Skin of body (tissue), 2 donors: ENCODE measurements around the gene KANSL2. TPM values are rescaled to one million over a fixed set of nuclear protein-coding genes. Genes with fewer than 3 reads are reported as not detected.
"Not testable (repeated sequence)": the region's sequence is repeated elsewhere in the genome, so short reads cannot be mapped to it uniquely, and the experiment has no call there.

Experiments
- DNase-seq: peaks from one replicate; lab custom pipeline; 2025; lab: John Stamatoyannopoulos, UW
- total RNA-seq: library from RNA; depleted of rRNA; stranded (reverse); fragments of >200 nt; gene quantifications from one replicate; pipeline ENCODE4 v1.2.3, GENCODE V29; 2014

The KANSL2 gene, protein sequence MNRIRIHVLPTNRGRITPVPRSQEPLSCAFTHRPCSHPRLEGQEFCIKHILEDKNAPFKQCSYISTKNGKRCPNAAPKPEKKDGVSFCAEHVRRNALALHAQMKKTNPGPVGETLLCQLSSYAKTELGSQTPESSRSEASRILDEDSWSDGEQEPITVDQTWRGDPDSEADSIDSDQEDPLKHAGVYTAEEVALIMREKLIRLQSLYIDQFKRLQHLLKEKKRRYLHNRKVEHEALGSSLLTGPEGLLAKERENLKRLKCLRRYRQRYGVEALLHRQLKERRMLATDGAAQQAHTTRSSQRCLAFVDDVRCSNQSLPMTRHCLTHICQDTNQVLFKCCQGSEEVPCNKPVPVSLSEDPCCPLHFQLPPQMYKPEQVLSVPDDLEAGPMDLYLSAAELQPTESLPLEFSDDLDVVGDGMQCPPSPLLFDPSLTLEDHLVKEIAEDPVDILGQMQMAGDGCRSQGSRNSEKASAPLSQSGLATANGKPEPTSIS
- 43.3 TPM for total RNA-seq

DNA sequence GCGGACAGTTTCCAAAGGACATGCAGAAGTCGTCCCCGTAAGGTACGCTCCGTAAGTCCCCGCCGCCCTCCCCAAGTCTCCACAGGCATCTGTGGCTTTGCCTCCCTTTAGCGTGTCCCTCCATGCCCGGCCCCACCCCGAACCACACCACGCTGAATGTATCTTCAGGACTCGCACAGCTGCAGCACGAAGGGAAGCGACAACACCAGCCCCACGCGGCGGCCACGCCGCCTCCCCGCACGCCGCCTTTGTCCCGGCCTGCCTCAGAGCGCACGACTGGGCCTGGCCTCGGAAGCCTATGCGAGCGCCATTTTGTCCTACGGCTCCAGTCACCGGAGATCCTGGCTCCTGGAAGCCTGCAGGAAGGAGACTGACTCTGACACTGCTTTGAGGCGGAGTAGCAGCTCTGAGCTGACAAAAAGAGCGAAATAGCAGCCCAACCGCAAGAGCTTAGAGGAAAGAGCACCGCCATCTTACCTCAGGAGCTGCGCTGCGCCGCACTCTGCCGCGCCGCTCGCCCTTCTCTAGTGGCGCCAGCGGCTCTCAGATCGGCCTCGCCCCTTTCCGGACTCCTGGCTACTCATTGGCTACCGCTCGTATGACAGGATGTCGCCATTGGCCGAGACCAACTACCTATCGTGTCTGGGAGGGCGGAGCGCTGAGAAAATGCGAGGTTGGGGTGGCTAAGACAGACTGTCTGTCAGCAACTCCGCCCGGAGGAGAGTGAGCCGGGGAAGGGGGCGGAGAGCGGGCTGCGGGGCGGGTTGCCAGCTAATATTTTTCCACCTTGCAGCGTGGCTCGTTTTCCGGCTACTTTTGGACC lies at the start of gene KANSL2:
Gene KANSL2 (minus strand): TSS at position 529 of the 823 bp plus-strand sequence. CDS start 606 bp downstream, outside the sequence.
- peak; percentile 98 for DNase-seq

DNA sequence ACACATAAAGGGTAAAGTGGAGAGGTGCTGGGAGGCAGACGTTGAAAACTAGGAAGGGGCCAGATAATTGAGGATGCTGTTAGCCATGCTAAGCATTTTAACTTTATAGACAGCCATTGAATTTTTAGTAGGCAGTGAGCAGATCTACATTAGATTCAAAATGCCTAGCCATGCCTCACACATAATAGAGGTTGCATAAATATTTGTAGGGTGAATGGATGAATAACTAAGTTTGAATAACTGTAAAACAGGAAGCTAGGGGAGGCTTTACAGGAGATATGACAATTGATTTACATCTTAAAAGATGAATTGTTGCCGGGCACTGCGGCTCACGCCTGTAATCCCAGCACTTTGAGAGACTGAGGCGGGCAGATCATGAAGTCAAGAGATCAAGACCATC lies 46.8 kb upstream of the KANSL2 start:
- DNase-seq: no peak

DNA sequence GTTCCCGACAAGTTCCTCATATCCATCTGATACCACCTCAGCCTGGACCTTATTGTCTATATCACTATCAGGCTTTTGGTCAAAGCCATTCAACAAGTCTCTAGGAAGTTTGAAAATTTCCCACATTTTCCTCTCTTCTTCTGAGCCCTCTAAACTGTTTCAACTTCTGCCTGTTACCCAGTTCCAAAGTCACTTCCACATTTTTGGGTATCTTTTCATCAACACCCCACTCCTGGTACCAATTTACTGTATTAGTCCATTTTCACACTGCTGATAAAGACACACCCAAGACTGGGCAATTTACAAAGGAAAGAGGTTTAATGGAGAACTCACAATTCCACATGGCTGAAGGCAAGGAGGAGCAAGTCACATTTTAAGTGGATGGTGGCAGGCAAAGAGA lies 38.7 kb upstream of the KANSL2 start:
- DNase-seq: not testable (repeated sequence)

DNA sequence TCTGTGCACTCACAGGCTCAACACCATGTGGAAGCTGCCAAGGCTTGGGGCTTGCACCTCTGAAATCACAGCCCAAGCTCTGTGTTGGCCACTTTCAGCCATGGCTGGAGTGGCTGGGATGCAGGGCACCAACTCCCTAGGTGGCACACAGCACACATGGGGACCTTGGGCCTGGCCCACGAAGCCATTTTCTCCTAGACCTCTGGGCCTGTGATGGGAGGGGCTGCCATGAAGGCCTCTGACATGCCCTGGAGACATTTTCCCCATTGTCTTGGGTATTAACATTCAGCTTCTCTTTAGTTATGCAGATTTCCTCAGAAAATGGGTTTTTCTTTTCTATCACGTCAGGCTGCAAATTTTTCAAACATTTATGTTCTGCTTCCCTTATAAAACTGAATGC lies 38.1 kb upstream of the KANSL2 start:
- not testable (repeated sequence) for DNase-seq

DNA sequence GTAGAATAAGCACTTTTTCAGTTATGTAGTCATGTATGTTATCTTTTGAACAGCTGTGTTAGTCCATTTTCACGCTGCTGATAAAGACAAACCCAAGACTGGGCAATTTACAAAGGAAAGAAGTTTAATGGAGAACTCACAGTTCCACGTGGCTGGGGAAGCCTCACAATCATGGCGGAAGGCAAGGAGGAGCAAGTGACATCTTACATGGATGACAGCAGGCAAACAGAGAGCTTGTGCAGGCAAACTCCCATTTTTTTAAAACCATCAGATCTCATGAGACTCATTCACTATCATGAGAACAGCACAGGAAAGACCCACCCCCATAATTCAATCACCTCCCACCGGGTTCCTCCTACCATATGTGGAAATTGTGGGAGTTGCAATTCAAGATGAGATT lies 37.0 kb upstream of the KANSL2 start:
- DNase-seq: not testable (repeated sequence)

DNA sequence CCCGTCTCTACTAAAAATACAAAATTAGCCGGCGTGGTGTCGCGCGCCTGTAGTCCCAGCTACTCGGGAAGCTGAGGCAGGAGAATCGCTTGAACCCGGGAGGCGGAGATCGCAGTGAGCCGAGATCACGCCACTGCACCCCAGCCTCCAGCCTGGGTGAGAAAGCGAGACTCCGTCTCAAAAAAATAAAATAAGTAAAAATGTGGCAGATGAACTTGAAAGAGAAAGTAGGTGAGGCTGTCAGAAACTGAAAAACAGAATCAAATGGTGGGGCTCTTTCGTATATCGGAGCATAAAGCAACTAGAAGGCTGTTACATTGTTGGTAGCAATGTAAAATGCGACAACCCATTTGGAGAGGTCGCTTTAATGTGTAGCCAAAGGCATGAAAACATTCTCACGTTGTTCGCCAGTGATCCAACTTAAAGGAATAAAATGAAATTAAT lies 35.2 kb upstream of the KANSL2 start:
- no peak for DNase-seq

DNA sequence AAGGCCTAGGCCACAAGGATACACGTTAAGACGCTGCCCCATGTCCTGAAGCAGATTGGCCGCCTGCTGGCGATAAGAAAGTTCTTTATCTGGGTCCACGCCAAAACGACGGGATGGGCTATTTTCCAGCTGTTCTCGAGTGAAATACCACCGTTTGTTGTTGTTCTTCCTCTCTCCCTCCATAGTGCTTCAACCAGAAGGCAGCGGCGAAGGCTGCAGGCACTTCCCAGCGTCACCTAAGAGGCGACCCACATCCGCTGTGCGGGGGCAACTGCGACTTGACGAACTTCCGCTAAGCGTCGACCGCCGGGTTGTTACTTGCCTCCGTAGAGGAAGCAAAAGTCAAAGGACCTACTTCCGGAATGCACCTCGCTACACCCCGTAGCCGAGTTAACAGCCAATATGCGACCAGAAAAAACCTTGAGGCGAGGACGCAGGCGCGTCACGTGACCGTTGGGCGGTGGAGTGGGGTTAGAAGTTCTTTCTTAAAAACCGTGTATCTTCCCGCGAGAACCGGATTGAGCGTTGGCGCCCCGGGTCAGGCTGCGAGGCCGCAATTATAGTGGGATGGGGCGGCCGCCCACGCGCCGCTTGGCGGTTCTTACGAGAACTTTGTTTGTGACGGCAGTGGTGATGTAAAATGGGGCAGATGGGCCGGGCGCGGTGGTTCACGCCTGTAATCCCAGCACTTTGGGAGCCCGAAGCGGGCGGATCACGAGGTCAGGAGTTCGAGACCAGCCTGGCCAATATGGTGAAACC lies 34.6 kb upstream of the KANSL2 start, which contains the start of gene CCNT1:
Gene CCNT1 (minus strand): TSS at position 215 of the 759 bp plus-strand sequence. CDS start 32 bp downstream, at position 183.
- peak; percentile 100 for DNase-seq

DNA sequence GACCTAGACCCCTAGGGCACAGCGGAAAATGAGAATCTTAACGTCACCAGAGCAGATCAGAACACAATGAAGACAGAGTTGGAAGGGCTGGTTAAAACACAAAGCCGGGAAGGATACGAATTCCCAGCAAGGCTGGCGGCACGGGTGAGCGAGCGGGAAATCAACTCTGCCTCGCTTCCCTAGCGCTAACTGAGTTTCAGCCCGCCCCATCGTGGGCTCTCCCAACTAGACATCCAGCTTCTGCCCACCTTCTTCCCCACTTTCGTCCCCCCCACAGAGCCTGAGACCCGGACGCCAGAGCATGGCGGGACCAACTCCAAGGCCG lies 34.1 kb upstream of the KANSL2 start:
- DNase-seq: no peak

DNA sequence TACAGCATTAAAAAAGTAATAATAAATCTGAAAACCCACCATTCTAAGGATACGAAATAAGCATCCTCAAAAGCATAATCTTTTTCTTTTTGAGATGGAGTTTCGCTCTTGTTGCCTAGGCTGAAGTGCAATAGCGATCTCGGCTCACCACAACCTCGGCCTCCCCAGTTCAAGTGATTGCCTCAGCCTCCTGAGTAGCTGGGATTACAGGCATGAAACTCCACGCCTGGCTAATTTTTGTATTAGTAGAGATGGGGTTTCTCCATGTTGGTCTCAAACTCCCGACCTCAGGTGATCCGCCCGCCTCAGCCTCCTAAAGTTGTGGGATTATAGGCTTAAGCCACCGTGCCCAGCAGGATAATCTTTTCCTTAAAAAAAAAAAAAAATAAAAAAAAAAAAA lies 30.2 kb upstream of the KANSL2 start:
- no peak for DNase-seq

DNA sequence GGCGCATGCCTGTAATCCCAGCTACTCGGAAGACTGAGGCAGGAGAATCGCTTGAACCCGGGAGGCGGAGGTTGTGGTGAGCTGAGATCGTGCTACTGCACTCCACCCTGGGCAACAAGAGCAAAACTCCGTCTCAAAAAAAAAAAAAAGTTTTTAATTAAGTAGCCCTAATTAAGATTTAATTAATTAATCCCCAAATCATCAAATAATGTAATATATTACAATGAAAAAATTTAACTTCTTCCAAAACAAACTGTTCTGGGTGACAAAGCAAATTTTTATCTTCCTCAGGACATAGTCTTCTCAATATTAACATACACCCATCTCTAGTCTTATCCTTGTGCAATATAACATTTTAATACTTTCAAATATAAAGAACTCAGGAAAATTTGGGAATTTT lies 16.8 kb upstream of the KANSL2 start:
- not testable (repeated sequence) for DNase-seq

DNA sequence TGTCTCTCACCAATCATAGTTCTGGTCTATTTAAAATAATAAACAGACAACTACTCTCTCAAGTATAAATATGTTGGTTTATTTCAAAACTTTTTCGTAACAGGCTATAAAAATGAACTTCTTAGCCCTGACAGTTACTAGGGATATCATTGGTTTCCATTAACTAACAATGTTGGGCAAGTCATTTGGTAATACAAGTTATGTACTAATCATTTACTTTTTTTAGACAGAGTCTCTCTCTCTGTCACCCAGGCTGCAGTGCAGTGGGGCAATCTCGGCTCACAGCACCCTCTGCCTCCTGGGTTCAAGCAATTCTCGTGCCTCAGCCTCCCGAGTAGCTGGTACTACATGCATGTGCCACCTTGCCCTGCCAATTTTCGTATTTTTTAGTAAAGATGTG lies 14.6 kb upstream of the KANSL2 start:
- no peak for DNase-seq

DNA sequence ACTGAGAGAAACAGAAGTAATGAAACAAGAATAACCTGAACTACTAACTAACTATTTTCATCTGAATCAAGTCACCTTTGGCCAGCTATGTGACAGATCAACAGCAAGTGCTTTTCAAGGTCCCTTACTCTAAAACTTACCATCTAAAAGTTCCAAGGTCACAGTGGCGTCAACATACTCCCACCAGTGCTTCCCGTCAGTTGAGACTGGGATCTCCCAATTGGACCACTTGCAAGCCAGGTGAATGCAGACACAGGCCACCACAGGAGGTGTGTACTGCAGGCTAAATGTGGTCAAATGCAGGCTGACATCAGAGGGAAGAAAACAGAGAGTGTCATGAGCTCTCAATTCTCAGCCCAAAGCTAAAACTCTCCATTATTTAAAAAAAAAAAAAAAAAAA lies 13.8 kb upstream of the KANSL2 start:
- DNase-seq: no peak

DNA sequence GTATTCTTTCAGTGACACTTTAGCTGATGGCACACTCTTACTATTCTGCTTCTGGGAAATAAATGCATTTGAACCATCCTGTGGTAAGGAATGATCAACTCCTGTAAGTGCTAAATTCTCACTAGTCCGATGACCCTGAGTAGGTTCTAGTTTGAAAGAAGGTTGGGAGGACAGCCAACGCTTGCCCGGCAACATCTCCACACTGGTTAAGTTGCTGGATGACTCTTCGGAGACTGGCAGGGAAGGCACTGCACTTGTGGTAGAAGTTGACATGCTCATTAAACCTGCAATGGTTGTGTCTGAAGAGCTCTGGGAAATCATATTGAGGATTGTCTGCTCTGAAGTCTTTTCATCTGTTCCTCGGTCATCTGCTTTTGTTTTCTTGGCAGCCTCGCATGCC lies 12.0 kb upstream of the KANSL2 start:
- no peak for DNase-seq

DNA sequence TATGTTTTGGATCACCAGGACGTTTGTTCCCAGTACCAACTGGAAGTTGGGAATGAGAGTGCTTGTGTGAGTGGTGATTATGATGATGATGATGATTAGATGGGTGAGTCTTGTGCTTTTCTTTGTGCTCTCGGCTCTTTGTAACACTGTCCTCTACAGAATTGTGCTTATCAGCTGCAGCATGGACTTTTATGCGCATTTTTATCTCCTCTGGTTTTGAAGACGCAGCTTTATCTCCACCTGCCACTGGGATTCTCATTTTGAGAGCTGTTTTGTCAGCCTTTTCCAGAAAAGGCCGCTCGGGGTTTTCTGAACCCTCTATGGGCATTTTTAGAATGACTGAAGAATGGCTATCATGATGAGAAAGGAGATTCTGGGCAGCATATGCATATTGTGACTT lies 11.5 kb upstream of the KANSL2 start:
- no peak for DNase-seq

DNA sequence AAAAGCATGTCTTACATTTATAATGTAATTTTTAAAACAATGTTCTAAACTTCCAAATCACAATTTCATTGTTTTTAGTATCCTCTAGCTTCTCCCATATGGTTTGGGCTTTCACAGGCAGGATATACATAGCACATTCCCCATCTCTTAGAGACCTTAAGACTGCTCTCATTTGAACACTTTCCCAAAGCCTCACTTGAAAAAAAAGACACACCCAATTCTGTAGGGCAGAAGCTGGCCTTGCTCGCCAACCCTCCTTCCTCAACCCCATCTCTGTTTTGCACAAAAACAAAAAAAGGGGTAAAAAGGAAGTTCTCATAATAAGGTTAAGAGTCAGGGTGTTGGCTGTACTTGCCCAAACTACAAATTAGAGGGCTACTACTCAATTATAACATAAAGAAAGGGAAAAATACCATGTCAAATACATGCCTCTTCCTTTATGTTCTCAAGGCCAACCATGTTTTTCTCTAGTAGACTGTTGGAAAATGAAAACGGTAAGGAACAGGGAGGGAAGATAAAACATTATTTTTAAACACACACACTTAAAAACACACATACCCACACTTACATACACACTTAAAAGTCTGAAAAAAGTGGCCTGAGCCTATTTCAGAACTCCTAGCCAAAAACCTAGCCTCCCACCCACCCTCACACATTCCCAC lies 9.9 kb upstream of the KANSL2 start:
- DNase-seq: no peak

DNA sequence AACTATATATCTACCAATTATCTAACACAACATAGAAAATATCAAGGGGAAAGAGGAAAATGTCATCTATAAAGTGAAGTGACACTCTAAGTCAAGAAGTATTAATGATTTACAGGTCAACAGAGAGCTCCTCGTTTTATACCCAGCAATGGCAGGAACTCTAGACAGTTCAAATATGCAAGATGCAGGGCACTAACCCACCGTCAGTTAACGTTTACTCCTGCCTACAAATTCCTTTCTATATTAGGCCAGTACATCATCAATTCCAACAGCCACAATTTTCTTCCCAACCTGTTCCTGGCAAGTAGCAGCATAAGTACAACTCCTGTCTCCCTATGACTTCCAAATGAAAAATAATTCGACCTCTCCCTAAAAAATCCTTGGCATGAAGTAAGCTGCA lies 9.0 kb upstream of the KANSL2 start:
- no peak for DNase-seq

DNA sequence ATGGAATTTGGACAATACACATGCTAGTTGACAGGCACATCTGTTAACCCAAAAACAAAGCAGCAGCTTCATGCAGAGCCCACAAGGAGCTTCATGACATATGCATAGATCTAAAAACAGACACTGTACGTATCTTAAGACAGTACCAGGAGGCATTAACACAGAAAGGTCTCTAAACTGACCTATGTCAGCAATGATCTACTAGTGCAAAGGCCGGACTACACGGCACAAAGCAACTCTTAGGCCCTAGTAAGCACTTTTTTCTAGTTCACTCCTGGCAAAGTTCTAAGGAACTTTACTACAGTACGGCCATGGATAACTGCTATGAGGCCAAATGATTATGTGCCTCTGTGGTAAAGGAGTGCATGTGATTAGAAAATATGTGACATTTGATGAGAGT lies 8.4 kb upstream of the KANSL2 start:
- DNase-seq: no peak

DNA sequence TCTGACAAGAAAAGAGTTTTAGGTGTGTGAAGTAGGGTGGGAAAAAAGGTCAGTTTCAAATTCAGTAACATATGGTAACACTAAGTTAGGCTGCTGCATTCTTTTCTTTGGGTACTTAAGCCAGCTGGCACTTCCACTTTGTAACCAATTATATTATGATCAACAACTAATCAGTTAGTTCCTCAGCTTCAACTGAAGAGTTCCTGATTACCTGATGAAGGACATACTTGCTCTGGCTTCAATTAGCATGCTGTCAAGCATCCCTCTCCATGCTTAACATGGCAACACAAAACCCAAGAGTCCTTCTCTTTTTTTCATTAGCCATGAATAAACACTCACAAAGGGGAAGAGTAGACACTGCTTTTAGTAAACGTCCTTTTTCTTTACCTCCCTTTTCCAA lies 6.8 kb upstream of the KANSL2 start:
- no peak for DNase-seq

DNA sequence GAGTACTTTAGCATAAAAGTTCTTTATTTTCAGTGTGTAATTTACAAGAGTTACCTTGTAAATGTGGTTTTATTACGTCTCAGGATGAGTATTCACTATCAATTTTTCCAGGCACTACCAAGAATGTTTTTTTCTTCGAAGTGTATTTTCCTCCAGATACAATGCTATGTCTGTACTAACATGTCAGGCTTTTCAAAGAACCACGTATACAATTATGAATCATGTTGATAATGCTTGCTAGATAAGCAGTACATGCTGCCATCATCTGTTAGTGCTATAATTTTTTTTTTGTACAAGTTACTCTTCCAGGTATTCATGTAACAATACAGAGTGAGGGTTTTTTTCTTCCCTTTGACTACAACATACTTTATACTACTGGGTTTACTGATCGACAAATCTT lies 5.6 kb upstream of the KANSL2 start:
- DNase-seq: no peak

DNA sequence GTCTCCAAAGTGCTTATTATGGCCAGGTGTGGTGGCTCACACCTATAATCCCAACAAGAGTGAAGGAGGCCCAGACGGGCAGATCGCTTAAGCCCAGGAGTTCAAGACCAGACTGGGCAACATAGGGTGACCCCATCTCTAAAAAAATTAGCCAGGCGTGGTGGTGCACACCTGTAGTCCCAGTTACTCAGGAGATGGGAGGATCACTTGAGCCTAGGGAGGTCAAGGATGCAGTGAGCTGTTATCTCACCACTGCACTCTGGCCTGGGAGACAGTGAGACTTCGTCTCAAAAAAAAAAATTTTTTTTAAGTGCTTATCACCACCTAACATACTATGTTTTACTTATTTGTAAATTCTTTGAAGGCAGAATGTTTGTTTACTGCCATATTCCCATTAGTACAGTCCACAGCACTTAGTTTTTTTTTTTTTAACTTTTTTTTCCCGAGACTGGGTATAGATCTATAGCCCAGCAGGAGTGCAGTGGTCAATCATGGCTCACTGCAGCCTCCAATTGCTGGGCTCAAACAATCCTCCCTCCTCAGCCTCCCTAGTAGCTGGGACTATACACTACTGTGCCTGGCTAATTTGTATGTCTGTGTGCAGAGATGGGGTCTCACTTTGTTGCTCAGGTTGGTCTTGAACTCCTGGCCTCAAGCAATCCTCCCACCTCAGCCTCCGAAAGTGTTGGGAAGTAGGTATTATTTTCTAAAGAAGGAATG lies 4.7 kb upstream of the KANSL2 start:
- no peak for DNase-seq
